Measurements from ENCODE around the gene TXNDC8. TPM values are rescaled to one million over a fixed set of nuclear protein-coding genes. Genes with fewer than 3 reads are reported as not detected.

Gene TXNDC8
- total RNA-seq, 4 donors from 2014 or later, result not detected

GRCh38 chr9:110260911-110261310 lies 76.8 kb downstream of the TXNDC8 start:
- no peak overlapping the region for H3K4me3 ChIP-seq (replicated peaks in 1 of 3)
- no peak for DNase-seq
- no peak for TF ChIP-seq POLR2A (IDR thresholded peaks at IDR 0.05)
- TF ChIP-seq CTCF (IDR thresholded peaks at IDR 0.05), result no peak
- WGBS, 2 donors, result 45 to 46% methylated on average over 4 of the region's 4 CpGs
- no peak overlapping the region for H3K27ac ChIP-seq
- H3K9me3 ChIP-seq, result no peaks in the 10 kb centered on the region
- intact Hi-C loops (cut with DNase I), result no loop called here
- H3K27me3 ChIP-seq, result no peaks in the 10 kb centered on the region
- H3K4me1 ChIP-seq, result peaks cover 0 to 6% of the 10 kb centered on the region in 2 donors
- no peaks in the 10 kb centered on the region for H3K36me3 ChIP-seq

- DNase-seq, result no peak
- TF ChIP-seq CTCF (IDR thresholded peaks at IDR 0.05) (no peak), POLR2A (IDR thresholded peaks at IDR 0.05) (no peak)
- WGBS, 2 donors, result 83 to 89% methylated on average over 2 of the region's 2 CpGs
- Histone ChIP-seq H3K27me3 (no peaks in the 10 kb centered on the region), H3K27ac (no peak overlapping the region), H3K4me1 (peaks cover 2 to 11% of the 10 kb centered on the region in 2 donors), H3K4me3 (replicated peaks in 1 of 3) (no peak overlapping the region), H3K9me3 (no peaks in the 10 kb centered on the region), H3K36me3 (no peaks in the 10 kb centered on the region)
- intact Hi-C loops (cut with DNase I), result no loop called here
Observed at GRCh38 chr9:110259566-110259965, 78.1 kb downstream of the TXNDC8 start.

GRCh38 chr9:110258690-110259091 lies 79.0 kb downstream of the TXNDC8 start:
- Histone ChIP-seq H3K4me1 (peaks cover 11% of the 10 kb centered on the region in 2 donors), H3K9me3 (no peaks in the 10 kb centered on the region), H3K27ac (no peak overlapping the region), H3K36me3 (no peaks in the 10 kb centered on the region), H3K27me3 (no peaks in the 10 kb centered on the region), H3K4me3 (replicated peaks in 1 of 3) (no peak overlapping the region)
- 90 to 96% methylated on average over 3 of the region's 3 CpGs for WGBS, 2 donors
- TF ChIP-seq POLR2A (IDR thresholded peaks at IDR 0.05) (no peak), CTCF (IDR thresholded peaks at IDR 0.05) (no peak)
- intact Hi-C loops (cut with DNase I), result no loop called here
- no peak for DNase-seq

GRCh38 chr9:110257956-110258355 lies 79.7 kb downstream of the TXNDC8 start:
- peak overlapping the region; percentile 94 to 95 (median 95) for H3K27ac ChIP-seq
- H3K4me3 ChIP-seq (replicated peaks in 1 of 3), result no peak overlapping the region
- DNase-seq, result no peak
- TF ChIP-seq CTCF (IDR thresholded peaks at IDR 0.05) (no peak), POLR2A (IDR thresholded peaks at IDR 0.05) (no peak)
- H3K36me3 ChIP-seq, result no peaks in the 10 kb centered on the region
- H3K9me3 ChIP-seq, result no peaks in the 10 kb centered on the region
- no peaks in the 10 kb centered on the region for H3K27me3 ChIP-seq
- peaks cover 11 to 18% of the 10 kb centered on the region in 2 donors for H3K4me1 ChIP-seq
- intact Hi-C loops (cut with DNase I), result no loop called here
- WGBS, 2 donors, result 92 to 100% methylated on average over 1 of the region's 1 CpG

GRCh38 chr9:110257097-110257841 lies 80.4 kb downstream of the TXNDC8 start:
- H3K4me3 ChIP-seq (replicated peaks in 1 of 3), result peak overlapping the region; percentile 17 to 84 (median 46)
- intact Hi-C loops (cut with DNase I), result no loop called here
- 13 to 14% methylated on average over 14 of the region's 14 CpGs for WGBS, 2 donors

More at GRCh38 chr9:110257097-110257841, 80.4 kb downstream of the TXNDC8 start:
- H3K27ac ChIP-seq, result peak overlapping the region; percentile 94 to 95 (median 95)
- H3K4me1 ChIP-seq, result peaks cover 11 to 19% of the 10 kb centered on the region in 2 donors
- no peaks in the 10 kb centered on the region for H3K9me3 ChIP-seq
- no peaks in the 10 kb centered on the region for H3K27me3 ChIP-seq
- TF ChIP-seq CTCF (IDR thresholded peaks at IDR 0.05) (no peak), POLR2A (IDR thresholded peaks at IDR 0.05) (no peak)
- H3K36me3 ChIP-seq, result no peaks in the 10 kb centered on the region
- DNase-seq, result peak; percentile 47 to 53

Data from thyroid gland (tissue), 4 donors.